Upper lobe of left lung (tissue), 6 donors: ENCODE results near the gene TREML4. TPM values are rescaled to one million over a fixed set of nuclear protein-coding genes. Genes with fewer than 3 reads are reported as not detected.
A peak's percentile ranks its signal among the peaks of the same experiment; 100 is the strongest.

ENCODE experiments used
- ATAC-seq, 2 donors: fragments of 200-7000 bp; cut with Tn5 transposase; one replicate each; pipeline ENCODE4 v1.9.1; 2022; ENCODE audit warnings: mild to moderate bottlenecking in 2 of 2, moderate library complexity in 2 of 2; ENCODE audit not compliant: low FRiP score in 2 of 2
- DNase-seq, 2 donors: peaks; one replicate each; pipeline ENCODE4 v3.0.0-alpha.2; 2019 to 2020
- H3K27ac ChIP-seq, 4 donors: fragments of 200-600 bp; sonication (generic); one replicate each; pipeline ENCODE4 v1.5.1; 2016 to 2019
- H3K27me3 ChIP-seq, 4 donors: fragments of 200-600 bp; sonication (generic); one replicate each; pipeline ENCODE4 v1.5.1; 2017 to 2019
- H3K36me3 ChIP-seq, 4 donors: fragments of 200-600 bp; sonication (generic); one replicate each; pipeline ENCODE4 v1.5.1; 2016 to 2019
- H3K4me1 ChIP-seq, 4 donors: fragments of 200-600 bp; sonication (generic); one replicate each; pipeline ENCODE4 v1.5.1; 2018 to 2019
- H3K4me3 ChIP-seq, 4 donors: fragments of 200-600 bp; sonication (generic); one replicate each; pipeline ENCODE4 v1.5.1; 2017 to 2019; ENCODE audit warnings: mild to moderate bottlenecking in 2 of 4, moderate library complexity in 1 of 4
- H3K9me3 ChIP-seq, 4 donors: fragments of 200-600 bp; sonication (generic); one replicate each; pipeline ENCODE4 v1.5.1; 2018 to 2019
- CTCF ChIP-seq, 6 experiments: fragments of 450-650 bp in 4 of 6; fragments of 200-600 bp in 2 of 6; sonication (generic) in 2 of 6; IDR thresholded peaks; one replicate each; pipeline ENCODE4 v1.5.1; 2016 to 2019; ENCODE audit warnings: antibody characterized with exemption in 6 of 6
- EP300 ChIP-seq, 4 donors: sonication (generic); formaldehyde crosslinking; IDR thresholded peaks; one replicate each; pipeline ENCODE4 v1.5.1; 2017; ENCODE audit warnings: antibody characterized with exemption in 4 of 4, control low read depth in 2 of 4
- POLR2A ChIP-seq, 4 donors: fragments of 450-650 bp; IDR thresholded peaks; one replicate each; pipeline ENCODE4 v1.5.1; 2016 to 2017; ENCODE audit warnings: antibody characterized with exemption in 4 of 4, mild to moderate bottlenecking in 2 of 4
- POLR2AphosphoS5 ChIP-seq, 2 donors: sonication (generic); formaldehyde crosslinking; IDR thresholded peaks; one replicate each; pipeline ENCODE4 v1.5.1; 2017; ENCODE audit warnings: antibody characterized with exemption in 2 of 2
- WGBS, 2 donors: methylation state at CpG; one replicate each; pipeline ENCODE4 v1.1.5; 2017 to 2018; 5-methylcytosine and 5-hydroxymethylcytosine counted together
- total RNA-seq, 6 donors: library from RNA; depleted of rRNA in 4 of 6; stranded (reverse); fragments of >200 nt in 4 of 6; gene quantifications; one replicate each; pipeline versions ENCODE4 v1.1.0 to v1.2.1, GENCODE V29; 2016 to 2021
- donor health status: DM: no; HTN: no; CAD: no; lungs with moderate emphysema.
- donor health status: DM: no; HTN: yes; CAD: no; lungs with severe emphysema.

TREML4 gene
- total RNA-seq, 6 donors from 2014 or later = not detected

- no peak for TF ChIP-seq POLR2A (IDR thresholded peaks at IDR 0.05)
- no peak for TF ChIP-seq EP300 (IDR thresholded peaks at IDR 0.05)
- TF ChIP-seq CTCF (IDR thresholded peaks at IDR 0.05) = no peak
- DNase-seq (no peak), ATAC-seq (no peak)
- Histone ChIP-seq H3K27ac (no peak overlapping the region), H3K27me3 (no peaks in the 10 kb centered on the region), H3K4me1 (peaks cover 0 to 16% (median 6%) of the 10 kb centered on the region in 4 donors), H3K36me3 (no peaks in the 10 kb centered on the region), H3K9me3 (no peaks in the 10 kb centered on the region), H3K4me3 (no peak overlapping the region)
- WGBS, 2 donors = 76 to 78% methylated on average over 1 of the region's 1 CpG
These were observed 24.0 kb upstream of the TREML4 start for GRCh38 chr6:41204156-41204555.

- H3K27me3 ChIP-seq = no peaks in the 10 kb centered on the region
- 81 to 88% methylated on average over 7 of the region's 7 CpGs for WGBS, 2 donors
- H3K9me3 ChIP-seq = no peaks in the 10 kb centered on the region
- H3K27ac ChIP-seq = no peak overlapping the region
- no peak overlapping the region for H3K4me3 ChIP-seq
- TF ChIP-seq CTCF (IDR thresholded peaks at IDR 0.05) (no peak), POLR2AphosphoS5 (IDR thresholded peaks at IDR 0.05) (no peak), EP300 (IDR thresholded peaks at IDR 0.05) (no peak), POLR2A (IDR thresholded peaks at IDR 0.05) (no peak)
- ATAC-seq (no peak), DNase-seq (no peak)
- H3K4me1 ChIP-seq = no peaks in the 10 kb centered on the region
- no peaks in the 10 kb centered on the region for H3K36me3 ChIP-seq
These were observed 19.6 kb upstream of the TREML4 start for GRCh38 chr6:41208439-41209106.

GRCh38 chr6:41209547-41210320 lies 18.4 kb upstream of the TREML4 start:
- no peak for DNase-seq
- H3K27me3 ChIP-seq = no peaks in the 10 kb centered on the region
- 85 to 91% methylated on average over 5 of the region's 5 CpGs for WGBS, 2 donors
- no peaks in the 10 kb centered on the region for H3K4me1 ChIP-seq
- peaks cover 0 to 8% (median 4%) of the 10 kb centered on the region in 4 donors for H3K9me3 ChIP-seq
- peak; percentile 8 to 69 for ATAC-seq
- H3K4me3 ChIP-seq = no peak overlapping the region
- no peak for TF ChIP-seq POLR2AphosphoS5 (IDR thresholded peaks at IDR 0.05)
- TF ChIP-seq EP300 (IDR thresholded peaks at IDR 0.05) = no peak
- TF ChIP-seq CTCF (IDR thresholded peaks at IDR 0.05) = no peak
- TF ChIP-seq POLR2A (IDR thresholded peaks at IDR 0.05) = no peak
- H3K27ac ChIP-seq = no peak overlapping the region
- no peaks in the 10 kb centered on the region for H3K36me3 ChIP-seq

- no peak overlapping the region for H3K4me3 ChIP-seq
- H3K36me3 ChIP-seq = no peaks in the 10 kb centered on the region
- no peaks in the 10 kb centered on the region for H3K27me3 ChIP-seq
- DNase-seq (no peak), ATAC-seq (no peak)
- H3K9me3 ChIP-seq = peaks cover 0 to 11% (median 4%) of the 10 kb centered on the region in 4 donors
- no peak overlapping the region for H3K27ac ChIP-seq
- H3K4me1 ChIP-seq = no peaks in the 10 kb centered on the region
- WGBS, 2 donors = 86 to 92% methylated on average over 9 of the region's 9 CpGs
- TF ChIP-seq EP300 (IDR thresholded peaks at IDR 0.05) = no peak
- no peak for TF ChIP-seq CTCF (IDR thresholded peaks at IDR 0.05)
- no peak for TF ChIP-seq POLR2A (IDR thresholded peaks at IDR 0.05)
- TF ChIP-seq POLR2AphosphoS5 (IDR thresholded peaks at IDR 0.05) = no peak
These were observed 13.4 kb upstream of the TREML4 start for GRCh38 chr6:41214559-41215238.
